GM21515 (cell line): ENCODE data around the gene FAM53B.

Experiments used
- ATAC-seq: cut with Tn5 transposase; IDR thresholded peaks from one replicate; pipeline ENCODE4 v1.9.1; 2021; ENCODE audit not compliant: unreplicated experiment

FAM53B gene

DNA sequence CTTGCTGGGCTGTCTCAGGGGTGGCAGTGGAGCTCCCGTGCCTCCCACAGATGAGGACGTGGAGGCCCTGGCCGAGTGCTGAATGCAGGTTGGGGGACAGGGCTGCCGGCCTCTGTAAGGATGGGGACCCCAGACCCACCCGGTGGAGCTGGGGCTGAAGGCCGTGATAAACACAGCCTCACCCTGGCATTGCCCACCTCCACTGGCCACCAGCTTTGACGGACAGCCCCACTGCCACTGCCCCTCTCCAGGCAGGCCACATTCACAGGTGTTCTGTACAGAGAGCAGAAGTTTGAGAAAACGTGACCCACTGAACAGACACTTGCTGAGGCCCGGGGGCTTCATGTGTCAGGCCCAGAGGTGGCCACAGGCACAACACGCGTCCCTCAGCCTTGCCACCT lies 156.4 kb downstream of the FAM53B start:
- ATAC-seq, result no peak

DNA sequence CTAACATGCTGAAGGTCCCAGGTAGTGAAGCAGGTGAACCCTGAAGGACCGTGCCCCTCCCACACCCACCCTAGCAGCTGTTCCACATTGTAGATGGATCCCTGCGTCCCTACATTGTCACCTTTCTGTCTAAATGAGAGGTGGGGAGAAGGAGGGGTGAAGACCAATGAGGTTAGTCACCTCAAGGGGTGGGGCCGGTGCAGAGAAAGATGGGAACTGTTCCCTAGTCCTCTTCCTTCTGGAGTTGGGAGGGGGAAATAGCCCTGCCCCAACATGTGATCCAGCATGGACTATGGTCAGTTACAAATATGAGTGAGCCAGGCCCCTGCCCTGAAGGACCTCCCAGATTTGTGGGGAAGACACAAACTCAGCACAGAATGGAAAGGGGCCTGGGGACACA lies 158.0 kb downstream of the FAM53B start:
- ATAC-seq, result no peak

DNA sequence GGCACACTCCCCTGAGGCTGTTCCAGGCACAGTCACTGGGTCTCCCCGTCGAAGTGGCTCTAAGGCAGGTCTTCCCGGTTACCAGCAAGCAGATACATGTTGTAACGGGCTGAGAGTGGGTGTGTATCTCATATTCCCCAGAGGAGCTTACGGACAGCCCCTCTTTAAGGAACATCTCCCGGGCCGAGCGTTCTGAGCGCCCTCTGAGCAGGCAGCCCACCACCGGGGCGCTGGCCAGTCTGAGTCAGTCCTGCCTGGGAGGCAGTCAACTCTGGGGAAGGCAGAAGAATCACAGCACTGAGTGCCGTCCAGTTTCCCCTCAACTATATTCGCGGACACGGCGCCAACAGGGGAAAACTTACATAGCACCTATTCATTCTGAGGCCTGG lies 165.2 kb downstream of the FAM53B start:
- ATAC-seq, result no peak

DNA sequence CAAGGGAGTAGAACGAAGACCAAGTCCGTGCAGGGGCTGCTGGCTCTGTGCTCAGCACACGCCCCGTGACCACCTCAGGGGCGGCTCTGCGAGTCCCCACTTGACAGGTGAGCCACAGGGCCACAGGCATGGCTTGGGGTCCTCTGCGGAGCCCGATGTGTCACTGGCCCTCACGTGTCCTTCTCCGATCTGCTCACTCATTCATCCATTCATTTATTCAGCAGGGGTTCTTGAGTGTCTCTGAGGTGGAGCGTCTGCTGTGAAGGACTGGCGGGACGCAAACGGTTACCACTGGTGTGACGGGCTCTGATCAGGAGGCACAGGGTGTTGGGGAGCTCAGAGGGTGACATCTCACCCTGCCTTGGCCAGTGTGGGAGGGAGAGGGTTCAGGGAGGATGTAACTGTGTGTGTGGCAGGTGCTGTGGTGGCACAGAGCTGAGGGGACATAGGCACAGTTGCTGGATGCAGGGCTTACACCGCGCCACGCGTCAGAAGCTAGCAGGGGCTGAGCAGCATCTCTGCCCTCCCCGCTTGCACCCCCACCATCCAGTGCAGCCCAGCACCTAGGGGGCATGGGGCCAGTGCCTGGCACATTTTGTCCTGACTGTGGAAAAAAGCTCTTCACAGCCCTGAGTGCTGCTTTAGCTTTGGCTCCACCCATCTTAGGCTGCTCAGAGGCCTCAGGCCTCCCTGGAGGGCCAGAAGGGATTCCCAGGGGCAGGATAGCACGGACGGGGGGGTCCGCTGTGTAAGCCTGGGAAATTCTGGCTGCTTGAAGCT lies 165.8 kb downstream of the FAM53B start:
- ATAC-seq, result no peak

DNA sequence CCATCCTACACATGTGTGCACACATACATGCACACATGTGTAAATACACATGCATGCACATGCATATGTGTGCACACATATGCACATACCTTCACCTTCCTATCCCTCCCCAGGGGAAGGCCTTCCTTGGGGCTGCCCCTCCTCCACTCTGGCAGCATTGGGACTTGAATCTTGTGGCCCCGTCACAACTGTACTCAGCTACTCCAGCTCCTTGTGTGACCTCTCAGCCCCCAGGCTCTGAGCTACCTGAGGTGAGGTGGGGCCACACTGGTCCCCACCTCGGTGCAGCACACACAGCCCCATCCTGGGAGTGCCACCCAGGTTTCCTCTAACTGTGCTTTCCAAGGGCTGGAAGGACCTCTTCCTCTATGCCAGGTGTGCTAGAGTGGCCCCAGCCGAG lies 166.5 kb downstream of the FAM53B start:
- ATAC-seq, result no peak

DNA sequence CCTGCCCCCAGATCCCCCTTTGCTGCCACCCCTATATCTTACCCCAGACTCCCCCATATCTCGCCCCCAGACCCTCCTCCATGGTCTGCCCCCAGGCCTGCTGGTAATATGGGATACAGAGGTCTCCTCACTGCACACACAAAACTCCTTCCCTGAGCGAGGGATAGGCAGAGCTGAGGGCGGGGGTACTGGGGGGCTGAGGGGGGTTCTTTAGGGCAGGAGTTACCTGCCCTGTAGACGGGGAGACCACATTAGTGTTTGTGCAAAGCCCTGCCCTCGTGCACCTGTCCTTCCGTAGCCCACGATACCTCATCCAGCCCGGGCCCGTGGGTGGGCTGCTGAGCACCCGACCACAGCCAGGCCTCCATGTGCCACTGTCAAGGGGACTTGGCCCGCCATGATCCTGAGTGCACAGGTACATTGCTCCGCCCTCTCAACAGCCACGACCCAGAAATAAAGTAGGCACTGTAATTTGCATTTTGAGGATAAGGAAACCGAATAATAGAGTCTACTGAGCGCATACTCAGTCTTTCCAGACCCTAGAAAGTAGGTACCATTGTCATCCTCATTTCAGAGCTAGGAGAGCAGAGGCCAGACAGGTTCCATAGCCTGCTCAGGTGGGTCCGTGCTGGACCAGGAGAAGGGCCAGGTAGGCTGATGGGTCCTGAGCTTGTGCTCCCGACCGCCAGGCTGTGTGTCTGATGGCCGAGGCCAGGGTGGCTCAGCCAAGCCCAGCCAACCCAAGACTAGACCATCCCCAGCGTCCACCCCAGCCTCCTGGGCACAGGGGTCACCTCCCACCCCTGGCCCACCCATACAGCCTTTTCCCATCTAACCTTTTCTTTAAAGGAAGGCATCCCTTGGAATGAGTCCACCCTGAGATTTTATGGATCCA lies 167.4 kb downstream of the FAM53B start:
- no peak for ATAC-seq

DNA sequence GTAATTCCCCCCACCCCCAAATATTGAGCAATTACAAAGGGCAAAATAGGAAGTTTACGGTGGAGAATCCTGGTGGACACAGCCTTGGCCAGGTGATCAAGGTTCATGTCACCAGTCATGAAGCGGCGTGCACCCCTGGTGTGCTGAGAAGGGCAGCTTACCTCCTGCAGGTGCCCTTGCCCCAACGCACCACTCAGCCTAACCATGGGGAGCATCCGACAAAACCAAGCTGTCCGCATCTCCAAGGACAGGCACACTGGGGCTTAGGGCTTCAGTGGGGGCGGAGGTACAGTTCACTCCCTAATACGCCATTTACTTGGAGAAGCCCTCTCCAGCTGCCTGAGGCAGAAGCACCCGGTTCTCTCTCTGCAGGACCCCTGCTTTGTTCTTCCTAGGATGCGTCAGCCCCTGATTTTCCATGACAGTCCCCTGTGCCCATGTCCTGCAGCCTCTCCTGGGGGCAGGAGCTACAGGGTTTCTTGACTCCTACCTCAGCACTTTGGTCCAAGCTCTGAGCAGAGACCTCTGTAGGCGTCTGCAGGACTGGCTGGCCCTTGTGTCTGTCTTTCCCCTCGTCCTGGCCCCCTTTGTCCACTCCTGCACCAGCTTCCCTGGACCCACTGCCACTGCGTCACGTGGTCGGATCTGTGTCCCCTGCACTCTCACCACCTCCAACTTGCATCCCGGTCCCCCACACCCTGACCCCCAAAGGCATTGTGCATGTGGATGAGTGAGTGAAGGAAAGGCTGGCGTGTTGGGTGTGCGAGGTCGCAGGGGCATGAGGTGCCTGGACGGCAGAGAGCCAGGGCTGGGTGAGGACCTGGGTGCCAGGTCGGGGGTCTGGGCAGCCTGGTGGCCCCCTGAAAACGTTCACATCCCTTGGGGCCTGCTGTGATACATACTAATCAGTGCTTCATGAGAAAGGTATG lies 168.8 kb downstream of the FAM53B start:
- ATAC-seq, result no peak

DNA sequence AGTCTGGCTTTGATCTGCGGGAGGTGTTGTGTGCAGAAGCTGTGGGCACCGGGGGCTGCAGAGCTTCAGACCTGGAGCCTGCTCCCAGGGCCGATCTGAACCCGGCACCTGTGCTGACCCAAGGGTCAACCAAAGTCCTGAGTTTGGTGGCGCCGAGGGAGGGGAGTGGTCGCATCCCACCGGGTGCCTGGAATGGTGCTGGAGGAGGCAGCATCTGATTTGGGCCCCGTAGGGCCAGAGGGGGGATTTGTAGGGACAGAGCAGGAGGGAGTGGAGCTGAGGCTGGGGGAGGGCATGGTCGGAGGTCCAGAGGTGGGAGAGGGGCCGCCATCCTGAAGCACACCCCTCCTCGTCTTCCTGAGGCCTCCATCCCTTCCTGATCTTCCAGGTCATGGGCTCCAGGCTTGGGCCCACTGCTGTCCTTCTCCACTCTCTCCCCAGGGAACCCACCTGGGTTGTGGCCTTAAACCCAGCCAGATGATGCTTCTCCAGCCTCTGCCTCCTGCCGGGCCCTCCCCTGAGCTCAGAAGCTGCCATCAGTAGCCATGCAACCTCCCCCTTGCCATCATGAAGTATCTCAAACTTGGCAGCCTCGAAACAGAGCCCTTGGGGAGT lies 169.6 kb downstream of the FAM53B start:
- no peak for ATAC-seq

DNA sequence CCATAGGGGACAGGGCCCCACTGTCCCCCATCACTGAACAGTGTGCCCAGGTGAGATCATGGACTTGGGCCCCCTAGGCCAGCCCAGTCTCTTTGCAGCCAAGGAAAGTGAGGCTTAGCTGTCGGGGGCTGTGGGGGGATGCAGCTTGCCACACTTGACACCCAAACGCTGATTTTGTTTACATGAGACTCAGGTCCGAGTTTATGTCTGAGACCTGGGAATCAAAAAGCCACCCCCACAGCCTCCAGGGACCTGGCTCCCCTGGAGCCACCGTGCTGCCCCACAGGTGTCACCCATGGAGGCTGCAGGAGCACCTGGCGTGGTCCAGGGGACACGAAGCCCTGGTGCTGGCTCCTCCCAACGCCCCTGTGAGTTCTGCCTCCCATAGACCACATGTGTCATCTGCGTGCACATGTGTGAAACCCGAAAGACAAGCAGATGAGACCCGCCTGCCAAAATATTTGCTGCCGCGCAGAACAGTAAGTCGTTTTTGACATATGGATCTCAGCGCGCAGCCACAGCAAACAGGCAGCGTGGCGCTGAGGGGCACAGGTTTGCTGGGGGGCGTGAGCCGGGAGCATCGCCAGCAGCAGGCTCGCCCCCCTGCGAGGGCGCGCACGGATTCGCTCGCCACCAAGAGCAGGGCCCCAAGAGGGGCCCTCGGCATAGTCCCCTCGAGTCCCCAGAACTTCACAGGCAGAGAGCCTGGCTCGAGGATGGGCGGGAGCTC lies 170.3 kb downstream of the FAM53B start:
- ATAC-seq, result no peak

DNA sequence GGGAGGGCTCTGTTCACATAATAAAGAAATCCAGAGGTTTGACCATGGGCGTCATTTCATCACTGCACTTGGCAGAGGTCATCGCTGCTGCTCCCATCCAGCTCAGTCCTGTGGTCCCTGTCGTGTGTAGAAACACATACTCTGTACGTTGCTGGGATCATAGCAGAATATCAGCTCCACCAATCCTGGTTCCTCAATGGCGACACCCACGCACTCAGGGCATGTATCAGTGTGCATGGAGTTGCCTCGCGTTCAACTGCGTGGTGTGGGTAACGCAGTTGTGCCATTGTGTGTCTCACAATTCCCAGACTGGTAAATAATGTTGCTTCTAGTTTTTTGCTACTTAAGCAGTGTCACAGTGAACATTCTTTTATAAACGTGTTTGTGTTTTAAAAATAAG lies 171.4 kb downstream of the FAM53B start:
- ATAC-seq, result no peak

DNA sequence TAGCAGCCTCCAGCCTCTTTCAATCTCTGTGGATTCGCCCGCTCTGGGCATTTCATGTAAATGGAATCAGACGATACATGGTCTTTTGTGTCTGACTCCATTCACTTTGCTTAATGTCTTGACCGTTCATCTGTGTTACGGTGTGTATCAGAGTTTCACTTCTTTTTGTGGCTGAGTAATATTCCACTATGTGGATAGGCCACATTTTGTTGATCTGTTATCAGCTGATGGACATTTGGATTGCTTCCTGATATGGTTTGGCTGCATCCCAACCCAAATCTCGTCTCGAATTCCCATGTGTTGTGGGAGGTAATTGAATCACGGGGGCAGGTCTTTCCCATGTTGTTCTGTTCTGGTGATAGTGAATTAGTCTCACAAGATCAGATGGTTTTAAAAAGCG lies 173.5 kb downstream of the FAM53B start:
- no peak for ATAC-seq

DNA sequence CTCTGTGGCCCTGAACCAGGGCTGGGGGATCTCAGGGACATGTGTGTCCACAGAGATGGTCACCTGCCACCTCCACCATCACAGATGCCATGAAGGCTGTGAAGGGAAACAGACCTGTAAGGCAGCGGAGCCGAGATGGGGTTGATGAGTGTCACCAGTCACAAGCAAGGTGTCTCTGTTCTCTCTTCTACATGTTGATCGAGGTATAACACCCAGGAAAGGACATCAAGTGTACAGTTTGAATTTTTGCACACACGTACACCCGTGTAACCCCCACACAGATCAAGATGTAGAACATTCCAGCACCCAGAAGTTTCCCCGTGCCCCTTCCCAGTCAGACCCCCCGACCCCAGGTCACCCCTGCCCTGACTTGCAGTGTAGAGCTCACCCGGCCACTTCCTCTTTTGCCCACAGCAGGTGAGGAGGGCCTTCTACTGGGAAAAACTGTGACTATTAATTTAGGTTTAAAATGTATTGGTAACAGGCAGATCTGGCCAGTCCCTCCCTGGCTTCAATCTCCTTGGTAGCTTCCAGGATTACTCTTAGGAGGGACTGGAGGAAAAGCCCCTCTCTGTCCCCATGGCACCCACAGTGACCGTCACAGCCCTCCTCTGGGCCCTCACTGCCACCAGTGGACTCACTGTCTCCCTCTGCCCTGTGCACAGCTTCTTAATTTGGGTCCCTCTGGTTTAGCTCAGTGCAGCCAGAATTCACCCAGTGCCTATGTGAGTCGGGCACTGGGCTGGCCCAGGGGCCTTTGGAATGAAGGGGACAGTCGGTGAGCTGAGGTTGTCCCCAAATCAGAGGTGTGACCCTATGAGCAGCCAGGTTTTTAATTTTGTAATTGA lies 174.3 kb downstream of the FAM53B start:
- no peak for ATAC-seq
